Stimulated activated CD4-positive, alpha-beta T cell treated with anti-CD3 and anti-CD28 coated beads, Interleukin-4, amount 100 ng/mL, for 1 hour (primary cell): ENCODE data around the gene COQ10B.
A peak's percentile ranks its signal among the peaks of the same experiment; 100 is the strongest.
"Not testable (repeated sequence)": the region's sequence is repeated elsewhere in the genome, so short reads cannot be mapped to it uniquely, and the experiment has no call there.

Experiments used
- DNase-seq: peaks from one replicate; pipeline ENCODE4 v3.0.0-alpha.2; 2020

Gene COQ10B

DNA sequence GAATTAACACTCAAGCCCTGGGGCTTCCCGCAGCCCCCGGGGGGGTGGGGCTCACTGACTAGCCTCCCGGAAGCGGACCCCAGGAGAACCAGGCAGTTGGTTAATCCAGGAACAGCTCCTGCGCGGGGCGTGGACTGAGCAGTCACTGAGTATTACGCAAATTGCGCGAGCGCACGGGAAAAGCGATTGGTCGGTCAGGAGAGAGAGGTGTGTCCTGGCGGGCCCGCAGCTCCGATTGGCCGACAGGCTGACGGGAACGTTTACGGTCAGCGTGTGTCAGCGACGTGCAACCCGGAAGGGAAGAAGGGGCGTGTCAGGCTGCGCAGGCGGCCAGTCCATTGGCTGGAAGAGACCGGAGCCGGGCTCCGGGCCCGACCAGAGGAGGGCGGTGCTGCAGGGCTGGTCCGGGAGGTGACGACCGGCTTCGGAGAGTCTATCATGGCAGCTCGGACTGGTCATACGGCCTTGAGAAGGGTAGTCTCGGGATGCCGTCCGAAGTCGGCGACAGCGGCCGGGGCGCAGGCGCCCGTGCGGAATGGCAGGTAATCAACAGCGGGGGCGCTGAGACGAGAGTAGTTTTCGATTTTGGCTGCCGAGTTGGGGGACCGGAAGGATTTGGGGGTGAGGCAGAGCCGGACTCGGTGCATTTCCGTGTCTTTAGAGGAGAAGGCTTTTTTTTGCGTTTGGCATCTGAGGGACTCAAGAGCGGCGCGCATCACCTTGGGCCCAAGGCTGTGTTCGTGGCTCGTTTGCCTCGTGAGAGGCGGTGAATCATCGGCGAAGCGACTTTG, at the start of gene COQ10B:
TSS of gene COQ10B (plus strand) at position 430 of the 791 bp plus-strand sequence. CDS start at position 439, 9 bp downstream.
- peak; percentile 96 for DNase-seq

DNA sequence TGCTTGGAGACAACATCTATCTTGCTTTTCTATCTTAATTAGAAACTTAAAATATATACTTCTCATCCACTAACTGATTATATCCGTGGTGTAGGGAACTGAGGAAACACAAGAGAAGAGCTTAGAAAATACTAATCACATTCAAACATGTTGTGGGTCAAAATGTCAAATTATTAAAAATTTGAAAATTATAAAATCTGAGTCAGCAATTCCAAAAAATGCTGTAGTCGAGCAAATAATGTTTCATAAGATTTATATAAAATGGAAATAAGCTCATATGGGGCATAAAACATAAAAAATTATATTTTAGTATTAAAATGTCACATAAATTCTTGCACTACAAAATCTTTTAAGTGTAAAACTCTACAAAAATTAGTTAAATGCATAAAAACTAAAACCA, 47.8 kb upstream of the COQ10B start:
- DNase-seq: no peak

DNA sequence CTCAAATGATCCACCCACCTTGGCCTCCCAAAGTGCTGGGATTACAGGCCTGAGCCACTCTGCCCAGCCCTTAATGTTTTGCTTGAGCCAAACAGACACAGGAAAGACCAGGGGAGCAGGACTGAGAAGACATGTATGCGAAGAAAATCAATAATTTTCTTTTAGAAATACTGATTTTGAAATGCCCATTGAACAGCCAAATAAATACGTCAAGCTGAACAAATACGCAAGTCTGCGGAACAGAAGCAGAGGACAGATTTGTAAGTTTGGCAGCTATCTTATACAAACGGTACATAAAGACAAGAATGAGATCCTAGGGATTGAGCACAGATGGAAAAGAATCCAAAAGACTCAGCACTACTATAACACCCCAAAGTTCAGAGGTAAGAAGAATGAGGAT, 39.3 kb upstream of the COQ10B start:
- no peak for DNase-seq

DNA sequence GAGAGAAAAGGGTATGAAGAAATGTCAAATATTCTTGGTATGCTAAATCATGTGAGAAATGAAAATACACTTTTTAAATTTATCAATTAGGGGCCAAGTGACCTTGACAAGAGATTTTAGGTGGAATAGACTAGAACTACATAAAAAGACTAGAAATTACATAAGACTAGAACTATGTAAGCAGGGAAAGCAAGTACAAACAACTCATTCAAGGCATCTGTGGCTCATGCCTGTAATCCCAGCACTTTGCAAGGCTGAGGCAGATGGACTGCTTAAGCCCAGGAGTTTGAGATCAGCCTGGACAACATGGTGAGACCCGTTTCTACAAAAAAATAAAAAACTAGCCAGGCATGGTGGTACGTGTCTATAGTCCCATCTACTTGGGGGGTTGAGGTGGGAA, 38.8 kb upstream of the COQ10B start:
- no peak for DNase-seq

DNA sequence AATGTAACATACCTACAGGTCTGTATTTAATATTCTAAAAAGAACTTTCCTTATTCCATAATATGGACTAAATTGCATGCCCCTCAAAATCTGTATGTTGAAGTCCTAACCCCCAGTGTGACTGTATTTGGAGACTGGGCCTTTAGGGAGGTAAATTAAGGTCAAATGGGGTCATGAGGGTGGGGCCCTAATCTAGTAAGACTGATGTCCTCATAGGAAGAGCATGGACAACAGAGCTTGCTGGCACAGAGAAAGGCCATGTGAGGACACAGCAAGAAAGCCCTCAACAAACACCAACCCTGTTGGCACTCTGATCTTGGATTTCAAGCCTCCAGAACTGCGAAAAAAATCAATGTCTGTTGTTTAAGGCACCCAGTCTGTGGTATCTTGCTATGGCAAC, 37.1 kb upstream of the COQ10B start:
- DNase-seq: no peak

DNA sequence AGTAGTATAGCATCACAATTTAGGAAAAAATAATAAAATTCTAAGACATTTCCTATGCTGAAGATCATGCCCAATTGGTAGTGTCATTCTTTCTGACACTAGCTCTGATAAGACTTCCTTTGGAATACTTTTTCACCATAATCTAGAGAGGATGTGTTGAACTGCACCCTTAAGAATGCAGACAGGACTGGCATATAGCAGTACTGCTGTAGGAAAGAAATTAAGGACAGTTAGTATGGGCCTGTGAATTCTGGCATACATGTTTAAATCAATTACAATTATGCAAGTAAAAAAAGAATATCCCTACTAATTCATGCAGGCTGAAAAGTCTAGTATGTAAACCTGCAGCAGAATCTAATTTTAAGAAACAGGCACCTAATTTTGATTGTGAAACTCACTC, 33.9 kb upstream of the COQ10B start:
- DNase-seq: no peak

DNA sequence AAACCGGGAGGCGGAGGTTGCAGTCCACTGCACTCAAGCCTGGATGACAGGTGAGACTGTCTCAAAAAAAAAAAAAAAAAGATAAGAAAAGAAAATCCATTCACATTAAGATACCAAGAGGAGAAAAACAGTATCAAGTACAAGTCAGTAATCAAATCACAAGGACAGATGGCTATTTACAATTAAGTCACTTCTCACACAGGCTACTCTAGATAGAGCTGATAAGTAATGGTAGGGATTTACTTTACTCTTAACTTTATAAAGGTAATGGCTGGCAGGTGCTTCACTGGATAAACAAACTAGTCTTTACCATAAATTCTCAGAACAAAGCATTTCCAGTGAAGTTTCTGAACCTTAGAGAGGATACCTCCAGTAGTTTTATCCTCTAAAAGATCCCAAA, 30.0 kb upstream of the COQ10B start:
- DNase-seq: no peak

DNA sequence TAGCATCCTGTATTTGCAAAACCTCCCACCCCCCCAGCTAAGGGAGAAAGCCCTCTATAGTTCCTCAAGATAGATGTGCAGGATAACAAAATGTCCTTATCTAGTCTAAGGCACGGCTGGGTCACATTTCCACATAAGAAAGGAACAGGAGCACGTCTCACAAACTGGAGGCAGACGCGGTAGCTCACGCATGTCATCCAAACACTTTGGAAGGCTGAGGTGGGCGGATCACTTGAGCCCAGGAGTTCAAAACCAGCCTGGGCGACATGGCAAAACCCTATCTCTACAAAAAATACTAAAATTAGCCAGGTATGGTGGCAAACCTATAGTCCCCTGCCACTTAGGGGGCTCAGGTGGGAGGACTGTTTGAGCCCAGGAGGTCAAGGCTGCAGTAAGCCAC, 27.8 kb upstream of the COQ10B start:
- no peak for DNase-seq

DNA sequence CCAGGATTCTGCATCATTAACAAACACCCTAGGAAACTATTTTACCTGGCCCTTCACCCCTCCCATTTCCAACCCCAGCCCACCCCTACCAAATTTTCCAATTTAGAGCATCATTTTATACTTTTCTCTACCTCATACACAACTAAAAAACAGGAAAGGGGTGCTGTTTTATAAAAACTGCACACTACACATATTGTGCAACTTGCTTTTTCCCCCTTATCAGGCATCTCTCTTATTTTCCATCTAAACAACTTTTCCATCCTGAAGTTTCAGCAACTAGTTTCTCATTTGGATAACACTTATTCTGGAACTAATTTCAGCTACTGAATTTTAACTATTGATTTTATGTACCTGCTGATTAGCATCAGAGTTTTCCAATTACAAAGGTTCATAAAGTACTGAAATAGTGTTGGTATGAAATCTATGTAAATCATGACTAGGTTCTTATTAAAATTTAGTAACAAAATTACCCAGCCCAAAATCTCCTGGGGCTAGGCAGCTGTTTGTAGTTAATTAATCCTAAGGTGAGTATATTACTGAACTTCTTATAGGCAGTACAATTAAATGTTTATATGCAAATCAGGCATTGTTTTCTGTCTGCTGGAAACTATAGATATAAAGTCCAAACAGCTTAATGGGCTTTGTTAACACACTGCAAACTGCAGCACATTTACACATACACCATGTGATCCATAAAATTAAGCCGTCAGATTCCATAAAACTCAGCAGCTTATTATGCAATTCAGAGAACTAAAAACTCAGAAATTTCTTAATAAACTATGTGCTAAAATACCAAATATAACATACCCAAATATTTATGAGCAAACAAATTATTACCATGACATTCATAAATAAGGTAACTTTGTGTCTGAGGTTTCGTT, 26.4 kb upstream of the COQ10B start:
- no peak for DNase-seq

DNA sequence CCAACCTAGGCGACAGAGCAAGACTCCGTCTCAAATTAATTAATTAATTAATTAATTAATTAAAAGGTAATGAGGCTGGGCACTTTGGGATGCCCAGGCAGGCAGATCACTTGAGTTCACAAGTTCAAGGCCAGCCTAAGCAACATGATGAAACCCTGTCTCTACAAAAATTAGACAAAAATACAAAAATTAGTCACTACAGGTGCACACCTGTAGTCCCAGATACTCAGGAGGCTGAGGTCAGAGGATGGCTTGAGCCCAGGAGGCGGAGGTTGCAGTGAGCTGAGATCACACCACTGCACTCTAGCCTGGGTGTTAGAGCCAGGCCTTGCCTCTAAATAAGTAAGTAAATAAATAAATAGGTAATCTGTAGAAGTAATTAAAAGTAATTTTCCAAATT, 25.4 kb upstream of the COQ10B start:
- DNase-seq: no peak

DNA sequence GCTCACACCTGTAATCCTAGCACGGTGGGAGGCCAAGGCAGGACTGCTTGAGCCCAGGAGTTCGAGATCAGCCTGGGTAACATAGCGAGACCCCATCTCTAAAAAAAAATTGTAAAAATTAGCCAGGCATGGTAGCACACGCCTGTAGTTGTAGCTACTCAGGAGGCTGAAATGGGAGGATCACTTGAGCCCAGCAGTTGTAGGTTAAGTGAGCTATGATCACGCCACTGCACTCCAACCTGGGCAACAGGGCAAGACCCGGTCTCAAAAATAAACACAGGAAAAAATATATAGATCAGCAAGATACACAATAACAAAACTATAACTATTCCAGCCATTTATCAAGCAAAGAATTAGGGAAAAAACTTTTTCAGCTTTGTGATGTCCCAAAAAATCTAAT, 21.5 kb upstream of the COQ10B start:
- DNase-seq: no peak

DNA sequence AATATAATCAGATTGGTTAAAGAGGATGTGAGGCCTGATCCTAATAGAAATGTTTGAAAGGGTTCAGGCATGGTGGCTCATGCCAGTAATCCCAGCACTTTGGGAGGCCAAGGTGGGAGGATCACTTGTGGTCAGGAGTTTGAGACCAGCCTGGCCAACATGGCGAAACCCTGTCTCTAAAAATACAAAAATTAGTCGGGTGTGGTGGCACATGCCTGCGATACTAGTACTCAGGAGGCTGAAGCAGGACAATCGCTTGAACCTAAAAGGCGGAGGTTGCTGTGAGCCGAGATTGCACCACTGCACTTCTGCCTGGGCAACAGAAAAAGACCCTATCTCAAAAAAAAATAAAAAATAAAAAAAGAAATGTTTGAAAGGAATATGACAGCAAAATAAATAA, 20.8 kb upstream of the COQ10B start:
- DNase-seq: not testable (repeated sequence)

DNA sequence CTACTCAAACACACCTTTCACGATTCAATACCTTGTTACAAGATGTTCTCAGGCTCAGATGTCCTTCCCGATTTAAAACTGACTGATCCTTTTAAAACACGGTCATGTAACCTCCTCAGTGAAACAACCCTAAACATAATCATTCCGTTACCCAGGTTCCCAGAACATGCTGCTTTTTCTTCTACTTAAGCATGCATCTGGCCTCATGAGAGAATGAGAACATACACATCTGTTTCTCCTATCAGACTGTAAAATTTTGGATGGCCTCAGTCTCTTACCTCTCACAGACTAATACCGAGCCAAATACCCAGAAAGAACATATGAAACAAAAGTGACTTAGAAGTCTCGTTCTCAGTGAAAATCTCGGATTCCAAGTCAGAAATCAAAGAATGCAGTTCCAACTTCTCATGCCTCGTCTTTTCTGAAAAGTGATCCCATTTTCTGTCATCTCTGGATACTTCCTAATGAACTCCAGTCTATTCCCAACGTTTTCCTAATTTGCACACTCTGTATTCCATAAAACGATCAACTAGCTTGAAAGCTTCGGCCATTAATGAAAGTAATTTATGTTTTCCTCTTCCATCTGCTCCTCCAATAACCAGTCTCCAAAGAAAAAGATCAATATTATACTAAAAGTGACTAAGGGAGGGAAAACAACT, 19.4 kb upstream of the COQ10B start:
- DNase-seq: no peak

DNA sequence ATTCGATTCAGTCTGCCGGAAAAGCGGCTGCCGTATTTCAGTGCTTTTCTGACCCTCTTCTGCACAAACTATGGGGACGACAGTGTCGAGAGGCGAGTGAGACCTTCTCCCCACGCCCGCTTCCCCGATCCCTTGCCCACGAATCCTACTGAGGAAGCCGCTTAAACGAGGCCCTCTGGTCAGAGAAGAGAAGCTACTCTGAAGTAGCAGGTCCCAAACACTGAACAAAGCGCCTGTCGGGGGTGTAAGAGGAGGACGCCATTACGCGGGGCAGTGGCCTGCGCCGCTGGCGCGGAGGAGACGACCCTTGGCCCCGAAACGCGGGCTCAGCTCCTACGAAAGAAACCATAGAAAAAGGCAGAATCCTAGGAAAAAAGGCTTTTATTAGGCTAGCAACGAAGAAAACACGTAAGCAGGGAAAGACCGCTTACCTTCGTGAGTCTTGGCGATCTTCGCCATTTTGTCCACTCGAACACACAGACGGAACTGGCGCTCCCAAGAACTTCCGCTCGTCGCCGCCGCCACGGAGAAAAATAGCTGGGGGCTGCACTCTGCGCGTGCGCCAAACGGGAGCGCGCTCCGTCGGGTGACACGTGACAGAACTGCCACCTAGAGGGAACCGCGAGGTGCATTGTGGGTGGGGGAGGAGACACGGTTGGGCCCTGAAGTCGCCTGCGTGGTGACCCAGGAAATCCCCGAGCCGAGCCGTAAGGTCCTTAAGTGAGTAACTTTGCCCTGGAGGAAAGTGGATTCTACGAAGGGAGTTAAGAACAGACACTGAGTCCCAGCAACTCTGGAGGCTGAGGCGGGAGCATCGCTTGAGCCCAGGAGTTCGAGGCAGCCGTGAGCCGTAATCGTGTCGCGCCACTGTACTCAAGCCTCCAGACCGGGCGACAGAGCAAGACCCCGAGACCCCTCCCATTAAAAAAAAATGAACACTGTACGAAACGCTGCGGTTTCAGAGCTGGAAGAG, 18.5 kb upstream of the COQ10B start, which contains the start of gene SF3B1:
TSS of gene SF3B1 (minus strand) at position 488 of the 973 bp plus-strand sequence. CDS start at position 459, 29 bp downstream.
- DNase-seq: peak; percentile 99

DNA sequence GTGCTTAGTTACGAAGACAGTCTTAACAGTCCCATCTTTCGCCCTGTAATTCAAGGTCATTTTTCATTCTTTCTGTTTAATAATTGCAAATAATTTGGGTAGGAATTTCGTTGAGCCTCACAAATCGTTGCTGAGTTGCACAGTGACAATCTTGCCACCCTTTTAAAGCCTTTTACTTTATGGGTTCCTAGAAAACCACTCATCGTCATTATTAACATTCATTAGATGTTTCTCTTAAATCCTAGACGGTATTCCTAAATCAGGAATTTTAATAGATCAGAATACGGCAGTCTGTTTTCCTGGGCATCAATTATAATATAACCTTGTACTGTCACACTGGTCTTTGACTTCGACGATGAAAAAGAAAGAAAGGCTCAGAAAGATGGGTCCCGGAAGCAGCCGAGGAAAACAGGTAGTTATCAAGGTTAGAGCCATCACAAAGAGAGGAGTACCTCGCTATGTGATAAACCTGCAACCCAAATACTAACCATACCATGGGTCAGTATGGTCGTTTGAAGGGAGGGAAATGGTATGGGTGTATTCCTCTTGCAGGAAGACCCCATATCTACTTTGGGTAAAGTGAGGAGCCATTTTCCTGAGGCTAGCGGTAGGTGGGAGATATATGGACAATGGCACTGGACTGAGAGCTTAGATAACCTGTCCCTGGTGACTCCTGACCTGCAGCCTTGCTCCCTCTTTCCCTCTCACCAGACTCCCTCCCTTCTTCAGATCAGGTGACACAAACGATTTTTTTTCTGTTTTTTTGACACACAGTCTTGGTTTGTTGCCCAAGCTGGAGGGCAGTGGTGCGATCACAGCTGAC, 17.5 kb upstream of the COQ10B start:
- DNase-seq: no peak

DNA sequence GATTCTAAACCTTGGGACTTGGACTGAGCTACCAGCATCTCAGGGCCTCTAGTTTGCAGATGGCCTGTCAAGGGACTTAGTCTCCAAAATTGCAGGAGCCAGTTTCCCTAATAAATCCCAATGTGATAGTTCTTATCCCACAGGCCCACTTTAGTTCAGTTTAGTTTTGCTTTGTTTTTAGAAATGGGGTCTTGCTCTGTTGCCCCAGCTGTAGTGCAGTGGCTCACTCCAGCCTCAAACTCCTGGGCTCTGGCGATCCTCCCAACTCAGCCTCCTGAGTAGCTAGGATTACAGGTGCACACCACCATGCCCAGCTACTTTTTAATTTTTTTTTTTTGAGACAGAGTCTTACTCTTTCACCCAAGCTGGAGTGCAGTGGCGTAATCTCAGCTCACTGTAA, 16.0 kb upstream of the COQ10B start:
- DNase-seq: no peak

DNA sequence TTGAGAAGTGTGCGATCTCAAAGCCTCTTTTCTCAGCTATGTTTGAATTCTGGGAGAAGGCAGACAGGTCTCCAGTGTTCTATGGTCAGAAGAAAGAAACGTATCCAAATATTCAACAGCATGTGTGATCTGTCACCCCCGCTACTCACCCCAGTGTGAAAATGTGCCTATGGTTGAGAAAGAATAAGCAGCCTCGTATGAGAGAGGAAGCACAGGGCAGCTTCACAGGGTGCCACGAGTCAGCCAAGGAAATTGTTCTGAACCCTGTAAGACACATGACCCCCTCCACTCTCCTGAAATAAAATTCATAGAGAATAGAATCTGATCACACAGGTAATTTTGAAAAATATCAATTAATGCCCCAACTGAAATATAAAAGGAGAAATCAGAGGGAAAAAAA, 10.5 kb upstream of the COQ10B start:
- no peak for DNase-seq

DNA sequence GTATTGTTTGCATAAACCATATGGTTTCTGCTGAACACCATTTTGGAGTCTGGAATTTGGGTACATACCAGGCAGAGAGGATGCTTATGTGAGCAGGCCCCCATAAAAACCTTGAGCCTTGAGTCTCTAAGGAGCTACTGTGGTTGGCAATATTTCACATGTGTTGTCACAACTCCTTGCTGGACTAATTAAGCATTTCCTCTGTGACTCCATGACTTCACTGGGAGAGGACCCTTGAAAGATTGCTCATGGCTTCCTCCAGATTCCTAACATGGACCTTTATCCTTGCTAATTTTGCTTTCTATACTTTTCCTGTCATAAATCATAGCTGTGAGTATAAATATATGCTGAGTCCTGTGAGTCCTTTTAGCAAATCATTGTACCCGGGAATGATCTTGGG, 7.6 kb upstream of the COQ10B start:
- no peak for DNase-seq

DNA sequence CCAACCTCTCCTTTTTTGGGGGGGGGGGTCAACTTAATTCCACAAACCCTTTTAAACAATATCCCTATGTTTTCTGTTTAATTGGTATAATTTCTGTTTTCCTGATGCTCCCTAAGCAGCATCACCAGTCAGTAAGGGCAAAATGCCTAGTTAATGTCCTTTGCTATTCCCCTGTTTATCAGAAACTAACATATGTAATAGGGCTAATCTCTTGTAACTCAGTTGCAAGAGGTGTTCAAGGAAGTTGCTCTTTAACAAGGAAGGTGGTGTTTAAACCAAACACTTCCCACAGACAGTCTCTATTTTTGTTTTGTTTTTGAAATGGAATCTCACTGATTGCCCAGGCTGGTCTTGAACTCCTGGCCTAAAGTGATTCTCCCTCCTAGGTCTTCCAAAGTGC, 6.5 kb upstream of the COQ10B start:
- DNase-seq: no peak

DNA sequence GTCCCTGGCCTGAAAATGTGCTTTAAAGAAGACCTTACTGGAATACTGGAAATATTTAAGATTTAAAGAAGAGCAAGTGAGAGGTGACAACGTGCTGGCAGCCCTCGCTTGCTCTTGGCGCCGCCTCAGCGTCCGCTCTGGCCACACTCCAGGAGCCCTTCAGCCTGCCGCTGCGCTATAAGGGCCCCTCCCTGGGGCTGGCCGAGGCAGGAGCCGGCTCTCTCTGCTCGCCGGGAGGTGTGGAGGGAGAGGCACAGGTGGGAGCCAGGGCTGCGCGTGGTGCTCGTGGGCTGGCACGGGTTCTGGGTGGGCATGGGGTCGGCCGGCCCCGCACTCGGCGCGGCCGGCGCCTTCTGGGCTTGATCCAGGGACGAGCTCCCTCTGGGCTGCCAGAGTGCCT, 2.9 kb upstream of the COQ10B start:
- DNase-seq: no peak

DNA sequence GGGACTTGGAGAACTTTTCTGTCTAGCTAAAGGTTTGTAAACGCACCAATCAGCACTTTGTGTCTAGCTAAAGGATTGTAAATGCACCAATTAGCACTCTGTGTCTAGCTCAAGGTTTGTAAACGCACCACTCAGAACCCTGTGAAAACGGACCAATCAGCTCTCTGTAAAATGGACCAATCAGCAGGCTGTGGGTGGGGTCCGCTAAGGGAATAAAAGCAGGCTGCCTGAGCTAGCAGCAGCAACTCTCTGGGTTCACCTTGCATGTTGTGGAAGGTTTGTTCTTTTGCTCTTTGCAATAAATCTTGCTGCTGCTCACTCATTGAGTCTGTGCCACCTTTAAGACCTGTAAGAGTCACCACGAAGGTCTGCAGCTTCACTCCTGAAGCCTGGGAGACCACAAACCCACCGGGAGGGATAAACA, 2.4 kb upstream of the COQ10B start:
- not testable (repeated sequence) for DNase-seq
